Measurements from ENCODE around the gene DAGLB. TPM values are rescaled to one million over a fixed set of nuclear protein-coding genes. Genes with fewer than 3 reads are reported as not detected.
A peak's percentile ranks its signal among the peaks of the same experiment; 100 is the strongest.
"Not testable (repeated sequence)": the region's sequence is repeated elsewhere in the genome, so short reads cannot be mapped to it uniquely, and the experiment has no call there.

The DAGLB gene, protein sequence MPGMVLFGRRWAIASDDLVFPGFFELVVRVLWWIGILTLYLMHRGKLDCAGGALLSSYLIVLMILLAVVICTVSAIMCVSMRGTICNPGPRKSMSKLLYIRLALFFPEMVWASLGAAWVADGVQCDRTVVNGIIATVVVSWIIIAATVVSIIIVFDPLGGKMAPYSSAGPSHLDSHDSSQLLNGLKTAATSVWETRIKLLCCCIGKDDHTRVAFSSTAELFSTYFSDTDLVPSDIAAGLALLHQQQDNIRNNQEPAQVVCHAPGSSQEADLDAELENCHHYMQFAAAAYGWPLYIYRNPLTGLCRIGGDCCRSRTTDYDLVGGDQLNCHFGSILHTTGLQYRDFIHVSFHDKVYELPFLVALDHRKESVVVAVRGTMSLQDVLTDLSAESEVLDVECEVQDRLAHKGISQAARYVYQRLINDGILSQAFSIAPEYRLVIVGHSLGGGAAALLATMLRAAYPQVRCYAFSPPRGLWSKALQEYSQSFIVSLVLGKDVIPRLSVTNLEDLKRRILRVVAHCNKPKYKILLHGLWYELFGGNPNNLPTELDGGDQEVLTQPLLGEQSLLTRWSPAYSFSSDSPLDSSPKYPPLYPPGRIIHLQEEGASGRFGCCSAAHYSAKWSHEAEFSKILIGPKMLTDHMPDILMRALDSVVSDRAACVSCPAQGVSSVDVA
- polyA plus RNA-seq (ENCODE audit: insufficient read length): 15.5 TPM

GRCh38 chr7:6447581-6448199, at the start of gene DAGLB:
Gene DAGLB (minus strand): TSS chr7:6447954. CDS start chr7:6447842, 112 bp downstream.
- DNase-seq: peak; percentile 96

DNA sequence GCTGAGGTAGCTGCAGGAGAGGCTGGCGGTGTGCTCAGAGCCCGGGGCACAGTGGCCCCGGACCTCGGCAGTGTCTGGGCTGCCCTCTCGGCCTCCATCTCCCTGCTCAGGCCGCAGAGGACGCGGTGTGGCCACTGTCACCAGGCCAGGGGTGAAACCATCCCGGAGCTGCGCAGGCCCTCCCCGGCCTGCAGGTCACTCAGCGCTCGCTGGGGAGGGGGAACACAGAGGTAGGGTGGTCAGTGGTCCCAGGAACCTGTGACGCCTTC, 49.8 kb upstream of the DAGLB start:
- DNase-seq: no peak

- no peak for DNase-seq
Observed at GRCh38 chr7:6496842-6497636, 49.3 kb upstream of the DAGLB start.

GRCh38 chr7:6495597-6496262, 48.0 kb upstream of the DAGLB start:
- DNase-seq: no peak

GRCh38 chr7:6494365-6494764, 46.6 kb upstream of the DAGLB start:
- no peak for DNase-seq

DNA sequence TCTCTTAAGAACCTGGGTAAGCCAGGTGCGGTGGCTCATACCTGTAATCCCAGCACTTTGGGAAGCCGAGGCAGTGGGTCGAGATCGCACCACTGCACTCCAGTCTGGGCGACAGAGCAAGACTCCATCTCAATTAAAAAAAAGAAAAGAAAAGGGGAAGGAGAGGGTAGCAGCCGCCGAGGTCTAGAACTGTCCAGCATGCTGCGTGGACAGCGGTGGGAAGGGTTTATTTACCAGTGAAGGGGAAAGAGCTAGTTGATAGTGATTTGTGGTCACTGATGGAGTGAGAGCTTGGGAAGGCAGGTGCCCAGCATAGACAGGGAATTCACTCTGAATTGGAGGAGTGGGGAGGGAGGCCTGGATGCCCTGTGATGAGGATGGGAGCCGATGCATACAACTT, 43.4 kb upstream of the DAGLB start:
- DNase-seq: no peak

- DNase-seq: no peak
Observed at GRCh38 chr7:6489612-6490011, 41.9 kb upstream of the DAGLB start.

DNA sequence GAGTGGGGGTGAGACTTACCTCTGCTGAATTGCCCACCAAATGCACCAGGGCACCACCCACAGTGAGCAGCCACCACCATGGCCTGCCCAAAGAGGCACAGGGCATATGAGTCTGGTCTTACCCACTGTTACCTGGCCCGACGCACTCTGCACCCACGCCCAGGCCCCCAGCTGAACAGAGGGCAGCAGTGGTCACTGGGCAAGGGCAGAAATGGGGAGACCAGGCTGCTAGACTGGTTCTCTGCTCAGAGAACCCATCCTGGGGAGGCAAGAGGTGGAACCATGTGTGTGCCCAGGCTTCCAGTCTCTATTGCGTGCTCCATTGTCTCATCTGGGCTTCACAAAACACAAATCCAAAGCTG, 39.4 kb upstream of the DAGLB start:
- no peak for DNase-seq

- no peak for DNase-seq
Observed at GRCh38 chr7:6486438-6487183, 38.9 kb upstream of the DAGLB start.

- DNase-seq: no peak
Observed at GRCh38 chr7:6482743-6483119, 35.0 kb upstream of the DAGLB start.

- no peak for DNase-seq
Observed at GRCh38 chr7:6482307-6482706, 34.6 kb upstream of the DAGLB start.

DNA sequence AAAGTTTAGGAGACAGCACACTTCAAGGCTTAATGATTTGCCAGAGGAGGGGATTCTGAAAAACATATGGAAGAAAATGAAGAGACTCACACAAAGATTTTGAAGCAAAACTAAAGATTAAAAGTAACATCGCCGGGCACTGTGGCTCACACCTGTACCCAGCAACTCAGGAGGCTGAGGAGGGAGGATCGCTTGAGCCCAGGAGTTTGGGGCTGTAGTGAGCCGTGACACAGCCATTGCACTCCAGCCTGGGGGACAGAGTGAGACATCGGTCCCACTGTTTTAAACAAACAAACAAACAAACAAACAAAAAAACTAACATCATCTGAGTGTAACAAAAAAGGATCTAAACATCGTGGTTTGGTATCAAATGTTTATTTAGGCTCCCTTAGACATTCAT, 33.7 kb upstream of the DAGLB start:
- no peak for DNase-seq

DNA sequence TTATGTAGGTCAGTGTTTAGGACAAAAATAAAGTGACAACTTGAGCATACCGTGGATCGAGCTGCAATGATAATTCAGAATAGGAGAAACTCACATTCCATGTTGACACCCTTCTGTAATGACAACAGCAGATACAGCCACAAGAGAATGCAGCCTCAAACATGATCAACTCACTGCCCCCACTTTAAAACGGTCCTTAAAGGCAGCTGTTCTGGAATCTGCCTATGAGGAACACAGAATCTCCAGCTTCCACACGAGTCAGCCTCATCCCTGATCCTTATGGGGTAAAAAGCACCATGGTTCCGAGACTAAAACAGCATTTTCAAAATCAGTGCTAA, 32.5 kb upstream of the DAGLB start:
- DNase-seq: no peak

GRCh38 chr7:6479067-6479466, 31.3 kb upstream of the DAGLB start:
- DNase-seq: no peak

DNA sequence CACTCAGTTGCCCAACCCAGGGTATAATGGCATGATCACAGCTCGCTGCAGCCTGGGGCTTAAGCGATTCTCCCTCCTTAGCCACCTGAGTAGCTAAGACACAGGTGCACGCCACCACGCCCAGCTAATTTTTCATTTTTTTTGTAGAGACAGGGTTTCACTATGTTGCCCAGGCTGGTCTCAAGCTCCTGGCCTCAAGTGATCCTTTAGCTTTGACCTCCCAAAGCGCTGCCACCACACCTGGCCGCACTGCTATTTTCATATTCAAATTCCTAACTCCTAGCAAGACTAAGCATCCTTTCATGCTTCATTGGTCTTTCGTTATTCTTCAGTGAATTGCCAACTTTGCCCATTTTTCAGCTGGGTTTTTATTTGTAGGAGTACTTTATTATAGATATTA, 30.4 kb upstream of the DAGLB start:
- DNase-seq: no peak

- DNase-seq: no peak
Observed at GRCh38 chr7:6477318-6477660, 29.5 kb upstream of the DAGLB start.

GRCh38 chr7:6476596-6477317, 29.0 kb upstream of the DAGLB start:
- DNase-seq: no peak

DNA sequence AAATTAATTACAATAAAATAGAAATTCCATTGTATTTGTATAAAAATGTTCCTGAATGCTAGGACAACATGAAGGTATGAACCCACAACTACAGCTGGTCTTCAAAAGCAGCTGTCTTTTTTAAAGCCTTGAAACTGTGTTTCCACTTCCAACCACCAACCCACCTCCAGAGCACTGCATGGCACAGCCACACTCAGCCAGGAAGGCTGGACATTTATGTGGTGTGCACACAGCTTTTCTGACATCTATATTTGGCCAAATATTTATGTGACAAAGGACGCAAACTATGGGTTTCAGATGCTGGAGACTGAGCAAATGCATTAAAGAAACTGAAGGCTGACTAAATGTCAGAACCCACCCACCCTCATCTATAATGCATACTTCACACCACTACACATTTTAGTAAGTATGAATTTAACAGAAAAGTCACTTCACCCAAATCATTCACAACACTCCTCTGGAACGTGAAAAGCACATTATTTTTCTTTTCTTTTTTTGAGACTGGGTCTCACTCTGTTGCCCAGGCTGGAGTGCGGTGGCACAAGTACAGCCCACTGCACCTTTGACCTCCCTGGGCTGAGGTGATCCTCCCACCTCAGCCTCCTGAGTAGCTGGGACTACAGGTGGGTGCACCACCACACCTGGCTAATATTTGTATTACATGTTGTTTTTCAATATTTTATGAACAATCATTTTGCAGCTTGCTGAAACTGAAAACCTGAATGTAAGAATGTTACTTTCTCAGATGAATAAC, 27.9 kb upstream of the DAGLB start:
- DNase-seq: no peak

DNA sequence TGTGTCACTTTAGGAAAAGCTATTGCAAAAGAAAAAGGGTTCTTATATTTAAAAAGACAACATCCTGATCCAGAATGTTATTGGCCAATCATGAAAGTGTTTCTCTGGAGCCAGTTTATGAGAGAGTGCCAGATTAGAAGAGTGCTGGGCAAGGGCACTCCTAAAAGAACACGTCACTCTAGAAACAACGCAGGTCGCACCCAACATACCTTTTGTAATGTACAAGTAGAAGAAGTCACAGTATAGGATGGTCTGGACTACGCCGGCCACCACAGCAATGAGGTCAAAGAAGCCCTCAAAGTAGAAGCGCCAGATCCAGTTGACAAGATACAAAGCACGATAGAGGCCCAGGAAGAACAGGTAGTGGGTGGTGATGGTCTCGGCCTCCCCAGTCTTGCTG, 18.1 kb upstream of the DAGLB start:
- DNase-seq: no peak

DNA sequence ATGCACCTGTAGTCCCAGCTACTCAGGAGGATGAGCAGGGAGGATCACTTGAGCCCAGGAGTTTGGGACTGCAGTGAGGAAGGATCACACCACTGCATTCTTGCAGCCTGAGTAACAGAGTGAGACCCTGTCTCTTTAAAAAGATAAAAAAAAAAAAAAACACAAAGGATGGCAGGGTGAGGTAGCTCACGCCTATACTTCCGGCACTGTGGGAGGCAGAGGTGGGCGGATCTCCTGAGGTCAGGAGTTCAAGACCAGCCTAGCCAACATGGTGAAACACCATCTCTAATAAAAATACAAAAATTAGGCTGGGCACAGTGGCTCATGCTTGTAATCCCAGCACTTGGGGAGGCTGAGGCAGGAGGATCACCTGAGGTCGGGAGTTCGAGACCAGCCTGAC, 15.9 kb upstream of the DAGLB start:
- not testable (repeated sequence) for DNase-seq
